Urinary bladder (tissue), 4 donors: ENCODE results near the gene SLC1A6. TPM values are rescaled to one million over a fixed set of nuclear protein-coding genes. Genes with fewer than 3 reads are reported as not detected.
"Not testable (repeated sequence)": the region's sequence is repeated elsewhere in the genome, so short reads cannot be mapped to it uniquely, and the experiment has no call there.

ENCODE experiments used
- DNase-seq: peaks from one replicate; pipeline ENCODE4 v3.0.0-alpha.2; 2015; ENCODE audit errors: extremely low spot score
- H3K27ac ChIP-seq: one replicate; pipeline ENCODE4 v1.5.1; 2013; ENCODE audit warnings: low read depth, mild to moderate bottlenecking, moderate library complexity
- H3K36me3 ChIP-seq: one replicate; pipeline ENCODE4 v1.6.1; 2013; ENCODE audit warnings: mild to moderate bottlenecking, moderate library complexity; ENCODE audit not compliant: insufficient read depth
- H3K4me1 ChIP-seq: one replicate; pipeline ENCODE4 v1.6.1; 2013; ENCODE audit warnings: mild to moderate bottlenecking, moderate library complexity; ENCODE audit not compliant: insufficient read depth
- H3K4me3 ChIP-seq: one replicate; pipeline ENCODE4 v1.5.1; 2013; ENCODE audit warnings: low read depth, low read length
- WGBS: extraction: QIAGEN DNeasy Blood & Tissue Kit; methylation state at CpG from one replicate; pipeline ENCODE4 v1.1.7; 2013; 5-methylcytosine and 5-hydroxymethylcytosine counted together
- polyA plus RNA-seq: library from polyadenylated mRNA; stranded (reverse); fragments of 200-250 nt; gene quantifications from one replicate; pipeline ENCODE4 v1.2.3, GENCODE V29; 2013
- total RNA-seq: library from RNA; depleted of rRNA; stranded (reverse); fragments of >200 nt; gene quantifications from one replicate; pipeline ENCODE4 v1.2.3, GENCODE V29; 2014
- donor health status: healthy with polysubstance abuse.
- donor health status: healthy.

SLC1A6 gene
- total RNA-seq (not detected), polyA plus RNA-seq (not detected)

GRCh38 chr19:14979476-14980255, at the start of gene SLC1A6:
Gene SLC1A6, minus strand, starts transcription at chr19:14979864. Its CDS starts 6,954 bp downstream, at chr19:14972910.
- Histone ChIP-seq H3K27ac (no peak within 1 kb of the TSS), H3K36me3 (no peaks in the 10 kb centered on the region), H3K4me3 (peak within 1 kb of the TSS; percentile 25), H3K4me1 (no peaks in the 10 kb centered on the region)
- under 1% methylated on average over 83 of the region's 84 CpGs for whole genome bisulfite sequencing
- no peak for DNase-seq

DNA sequence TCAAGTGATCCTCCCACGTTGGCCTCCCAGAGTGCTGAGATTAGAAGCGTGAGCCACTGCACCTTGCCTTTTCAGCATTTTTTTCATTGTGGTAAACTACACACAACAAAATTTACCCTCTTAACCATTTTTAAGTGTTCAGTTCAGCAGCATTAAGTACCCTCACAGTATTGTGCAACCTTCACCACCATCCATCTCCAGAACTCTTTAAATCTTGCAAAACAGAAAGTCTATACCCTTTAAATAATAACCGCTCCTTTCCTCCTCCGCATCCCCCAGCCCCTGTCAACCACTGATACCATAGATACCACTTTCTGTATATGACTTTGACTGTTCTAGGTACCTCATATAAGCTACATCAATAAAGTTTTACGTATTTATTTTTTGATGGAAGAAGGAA, 48.8 kb upstream of the SLC1A6 start:
- Histone ChIP-seq H3K36me3 (no peaks in the 10 kb centered on the region), H3K4me1 (no peaks in the 10 kb centered on the region), H3K27ac (no peak overlapping the region), H3K4me3 (no peak overlapping the region)
- 70% methylated on average over 5 of the region's 5 CpGs for WGBS
- DNase-seq, result no peak

- Histone ChIP-seq H3K4me3 (no peak overlapping the region), H3K4me1 (no peaks in the 10 kb centered on the region), H3K27ac (no peak overlapping the region), H3K36me3 (no peaks in the 10 kb centered on the region)
- no peak for DNase-seq
- WGBS, result 36% methylated on average over 2 of the region's 2 CpGs
Measured at GRCh38 chr19:15025217-15025616, 45.6 kb upstream of the SLC1A6 start.

DNA sequence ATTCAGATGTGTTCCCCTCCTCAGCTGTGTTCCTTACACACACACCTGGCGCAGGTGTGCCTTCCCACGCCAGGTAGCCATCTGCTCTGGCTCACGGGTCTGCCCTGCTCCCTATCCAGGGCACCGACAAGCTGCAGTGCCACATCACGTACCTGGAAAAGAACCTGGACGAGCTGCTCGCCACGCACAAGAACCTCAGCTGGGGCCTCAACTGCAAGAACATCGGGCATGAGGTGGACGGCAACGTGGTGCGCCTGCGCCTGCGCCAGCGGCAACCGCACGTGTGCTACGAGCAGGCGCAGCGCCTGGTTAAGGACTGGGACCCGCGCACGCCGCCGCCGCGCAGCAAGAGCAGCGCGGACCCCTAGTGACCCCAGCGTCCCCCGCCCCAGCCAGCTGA, 43.1 kb upstream of the SLC1A6 start:
- no peak for DNase-seq
- H3K36me3 ChIP-seq, result no peaks in the 10 kb centered on the region
- H3K27ac ChIP-seq, result no peak overlapping the region
- H3K4me1 ChIP-seq, result no peaks in the 10 kb centered on the region
- 19% methylated on average over 31 of the region's 31 CpGs for whole genome bisulfite sequencing
- H3K4me3 ChIP-seq, result no peak overlapping the region

GRCh38 chr19:15021286-15022007, 41.8 kb upstream of the SLC1A6 start:
- no peak overlapping the region for H3K4me3 ChIP-seq
- H3K4me1 ChIP-seq, result no peaks in the 10 kb centered on the region
- WGBS, result 82% methylated on average over 45 of the region's 45 CpGs
- H3K36me3 ChIP-seq, result no peaks in the 10 kb centered on the region
- DNase-seq, result no peak
- H3K27ac ChIP-seq, result no peak overlapping the region

- DNase-seq, H3K4me3 ChIP-seq, H3K36me3 ChIP-seq, H3K27ac ChIP-seq, H3K4me1 ChIP-seq: not testable (repeated sequence)
- 51% methylated on average over 3 of the region's 3 CpGs for WGBS
Measured at GRCh38 chr19:15018836-15019235, 39.2 kb upstream of the SLC1A6 start.

- no peaks in the 10 kb centered on the region for H3K36me3 ChIP-seq
- no peak overlapping the region for H3K4me3 ChIP-seq
- 35% methylated on average over 18 of the region's 18 CpGs for WGBS
- no peak for DNase-seq
- H3K4me1 ChIP-seq, result no peaks in the 10 kb centered on the region
- no peak overlapping the region for H3K27ac ChIP-seq
Measured at GRCh38 chr19:15015946-15016542, 36.4 kb upstream of the SLC1A6 start.

DNA sequence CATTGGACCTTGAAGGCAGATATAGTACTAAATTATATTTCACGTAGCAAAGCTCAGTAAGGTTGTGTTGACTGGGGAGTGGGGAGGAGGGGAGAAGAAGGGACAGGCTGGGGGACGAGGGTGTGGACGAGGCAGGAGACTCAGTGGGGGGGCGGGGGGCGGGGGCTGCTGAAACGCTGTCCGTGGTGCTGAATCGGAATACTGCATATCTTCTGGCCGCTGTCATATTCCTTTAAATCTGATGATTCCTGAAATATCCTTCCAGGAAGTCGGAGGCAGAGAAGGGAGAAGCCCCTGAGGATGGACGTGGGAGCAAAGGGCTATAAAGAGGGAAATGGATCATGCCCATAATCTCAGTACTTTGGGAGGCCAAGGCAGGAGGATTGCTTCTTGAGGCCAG, 34.9 kb upstream of the SLC1A6 start:
- Histone ChIP-seq H3K36me3 (no peaks in the 10 kb centered on the region), H3K4me3 (no peak overlapping the region), H3K4me1 (no peaks in the 10 kb centered on the region), H3K27ac (no peak overlapping the region)
- WGBS, result 12% methylated on average over 11 of the region's 11 CpGs
- no peak for DNase-seq

GRCh38 chr19:15010501-15011300, 31.0 kb upstream of the SLC1A6 start:
- 2% methylated on average over 73 of the region's 73 CpGs for WGBS
- H3K4me1 ChIP-seq, result no peaks in the 10 kb centered on the region
- no peak overlapping the region for H3K4me3 ChIP-seq
- no peak for DNase-seq
- no peak overlapping the region for H3K27ac ChIP-seq
- H3K36me3 ChIP-seq, result no peaks in the 10 kb centered on the region

GRCh38 chr19:15008308-15008707, 28.6 kb upstream of the SLC1A6 start:
- Histone ChIP-seq H3K36me3 (no peaks in the 10 kb centered on the region), H3K4me3 (no peak overlapping the region), H3K4me1 (no peaks in the 10 kb centered on the region), H3K27ac (no peak overlapping the region)
- no peak for DNase-seq

- Histone ChIP-seq H3K4me3 (no peak overlapping the region), H3K4me1 (no peaks in the 10 kb centered on the region), H3K27ac (no peak overlapping the region), H3K36me3 (no peaks in the 10 kb centered on the region)
- 76% methylated on average over 1 of the region's 1 CpG for WGBS
- no peak for DNase-seq
Measured at GRCh38 chr19:14997981-14998380, 18.3 kb upstream of the SLC1A6 start.

DNA sequence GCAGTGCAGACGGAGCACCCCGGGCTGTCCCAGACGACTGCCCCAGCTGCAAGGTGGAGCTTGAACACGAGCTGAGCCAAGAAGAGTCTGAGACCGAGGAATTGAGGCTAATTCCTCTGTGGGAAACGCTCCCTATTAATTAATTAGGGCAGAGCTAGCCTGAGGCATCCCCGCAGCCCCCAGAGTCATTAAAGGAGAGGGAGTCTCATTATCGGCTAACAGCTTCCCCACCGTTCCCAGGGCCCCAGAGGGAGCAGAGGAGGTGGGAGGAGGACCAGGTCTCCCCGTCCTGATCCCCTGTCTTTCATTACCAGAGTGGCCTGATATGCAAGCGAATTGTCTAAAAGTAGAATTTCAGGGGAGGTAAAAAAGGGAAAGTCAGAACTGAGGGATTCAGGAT, 13.1 kb upstream of the SLC1A6 start:
- Histone ChIP-seq H3K4me1 (no peaks in the 10 kb centered on the region), H3K4me3 (no peak overlapping the region), H3K36me3 (no peaks in the 10 kb centered on the region), H3K27ac (no peak overlapping the region)
- WGBS, result 37% methylated on average over 11 of the region's 11 CpGs
- no peak for DNase-seq

GRCh38 chr19:14985133-14985532, 5.5 kb upstream of the SLC1A6 start:
- WGBS, result 67% methylated on average over 5 of the region's 5 CpGs
- Histone ChIP-seq H3K4me1 (no peaks in the 10 kb centered on the region), H3K4me3 (no peak overlapping the region)

More at GRCh38 chr19:14985133-14985532, 5.5 kb upstream of the SLC1A6 start:
- no peak for DNase-seq
- no peak overlapping the region for H3K27ac ChIP-seq
- no peaks in the 10 kb centered on the region for H3K36me3 ChIP-seq
